Measurements from ENCODE around the gene EBF4.

The EBF4 gene

GRCh38 chr20:2738331-2739041, 45.9 kb downstream of the EBF4 start:
- H3K4ac ChIP-seq (ENCODE audit: low read depth, low read length): no peak overlapping the region
- H2AK5ac ChIP-seq (ENCODE audit: low read length): no peak overlapping the region
- H3K27ac ChIP-seq (ENCODE audit: low read depth, low read length): no peak overlapping the region
- H3K79me2 ChIP-seq (ENCODE audit: control insufficient read depth, insufficient read depth, low read length): no peaks in the 10 kb centered on the region
- H2BK15ac ChIP-seq (replicated peaks; ENCODE audit: low read depth): no peak overlapping the region
- H4K5ac ChIP-seq (ENCODE audit: low read length): no peak overlapping the region
- no peak for DNase-seq
- H3K23ac ChIP-seq (ENCODE audit: low read length): no peak overlapping the region
- H3K9ac ChIP-seq (ENCODE audit: low read length): no peak overlapping the region
- no peak overlapping the region for H3K18ac ChIP-seq (ENCODE audit: low read length)
- H3K56ac ChIP-seq (ENCODE audit: low read length): no peak overlapping the region
- H3K4me3 ChIP-seq (ENCODE audit: low read length): no peak overlapping the region
- no peaks in the 10 kb centered on the region for H3K79me1 ChIP-seq (ENCODE audit: low read length)
- no peak overlapping the region for H2BK5ac ChIP-seq (ENCODE audit: low read length)
- H3K36me3 ChIP-seq (ENCODE audit: control insufficient read depth, insufficient read depth, low read length): no peaks in the 10 kb centered on the region
- H3K4me2 ChIP-seq (ENCODE audit: low read length): no peak overlapping the region
- no peaks in the 10 kb centered on the region for H3K4me1 ChIP-seq (ENCODE audit: control insufficient read depth, low read depth, low read length)
- H3K27me3 ChIP-seq (ENCODE audit: insufficient read depth, low read length, poor library complexity): no peaks in the 10 kb centered on the region
- H4K8ac ChIP-seq (ENCODE audit: low read depth, low read length): no peak overlapping the region
- WGBS (ENCODE audit: extremely low coverage, insufficient coverage, low lambda C conversion rate): no CpG with 5 or more reads among the region's 8 CpGs
- no peak overlapping the region for H2BK120ac ChIP-seq (ENCODE audit: low read depth, low read length)

- Histone ChIP-seq H3K79me2 (ENCODE audit: control insufficient read depth, insufficient read depth, low read length) (no peaks in the 10 kb centered on the region), H3K27me3 (ENCODE audit: insufficient read depth, low read length, poor library complexity) (no peaks in the 10 kb centered on the region)
- no CpG with 5 or more reads among the region's 8 CpGs for WGBS (ENCODE audit: extremely low coverage, insufficient coverage, low lambda C conversion rate)
Measured at GRCh38 chr20:2739042-2739398, 46.4 kb downstream of the EBF4 start.

GRCh38 chr20:2740702-2741101, 48.1 kb downstream of the EBF4 start:
- no peak overlapping the region for H3K9ac ChIP-seq (ENCODE audit: low read length)
- H3K4ac ChIP-seq (ENCODE audit: low read depth, low read length): no peak overlapping the region
- no peak overlapping the region for H3K4me3 ChIP-seq (ENCODE audit: low read length)
- no peak overlapping the region for H3K56ac ChIP-seq (ENCODE audit: low read length)
- no peaks in the 10 kb centered on the region for H3K36me3 ChIP-seq (ENCODE audit: control insufficient read depth, insufficient read depth, low read length)
- WGBS (ENCODE audit: extremely low coverage, insufficient coverage, low lambda C conversion rate): no CpG with 5 or more reads among the region's 6 CpGs
- H2BK15ac ChIP-seq (replicated peaks; ENCODE audit: low read depth): no peak overlapping the region
- no peak overlapping the region for H3K18ac ChIP-seq (ENCODE audit: low read length)
- no peak overlapping the region for H4K8ac ChIP-seq (ENCODE audit: low read depth, low read length)
- H2BK5ac ChIP-seq (ENCODE audit: low read length): no peak overlapping the region
- H3K4me1 ChIP-seq (ENCODE audit: control insufficient read depth, low read depth, low read length): no peaks in the 10 kb centered on the region
- H3K4me2 ChIP-seq (ENCODE audit: low read length): no peak overlapping the region
- H3K23ac ChIP-seq (ENCODE audit: low read length): no peak overlapping the region
- no peaks in the 10 kb centered on the region for H3K79me1 ChIP-seq (ENCODE audit: low read length)
- no peak for DNase-seq
- no peak overlapping the region for H2AK5ac ChIP-seq (ENCODE audit: low read length)
- H3K27ac ChIP-seq (ENCODE audit: low read depth, low read length): no peak overlapping the region
- H3K27me3 ChIP-seq (ENCODE audit: insufficient read depth, low read length, poor library complexity): no peaks in the 10 kb centered on the region
- H3K79me2 ChIP-seq (ENCODE audit: control insufficient read depth, insufficient read depth, low read length): no peaks in the 10 kb centered on the region
- H2BK120ac ChIP-seq (ENCODE audit: low read depth, low read length): no peak overlapping the region
- no peak overlapping the region for H4K5ac ChIP-seq (ENCODE audit: low read length)

More at GRCh38 chr20:2739042-2739398, 46.4 kb downstream of the EBF4 start:
- H2AK5ac ChIP-seq (ENCODE audit: low read length): no peak overlapping the region
- no peak overlapping the region for H2BK5ac ChIP-seq (ENCODE audit: low read length)
- no peaks in the 10 kb centered on the region for H3K79me1 ChIP-seq (ENCODE audit: low read length)
- no peaks in the 10 kb centered on the region for H3K36me3 ChIP-seq (ENCODE audit: control insufficient read depth, insufficient read depth, low read length)
- no peak overlapping the region for H3K9ac ChIP-seq (ENCODE audit: low read length)
- H3K4me1 ChIP-seq (ENCODE audit: control insufficient read depth, low read depth, low read length): no peaks in the 10 kb centered on the region
- H3K27ac ChIP-seq (ENCODE audit: low read depth, low read length): no peak overlapping the region
- H4K8ac ChIP-seq (ENCODE audit: low read depth, low read length): no peak overlapping the region
- H3K23ac ChIP-seq (ENCODE audit: low read length): no peak overlapping the region
- H4K5ac ChIP-seq (ENCODE audit: low read length): no peak overlapping the region
- H3K4me3 ChIP-seq (ENCODE audit: low read length): no peak overlapping the region
- no peak overlapping the region for H3K4ac ChIP-seq (ENCODE audit: low read depth, low read length)
- no peak overlapping the region for H2BK15ac ChIP-seq (replicated peaks; ENCODE audit: low read depth)
- H2BK120ac ChIP-seq (ENCODE audit: low read depth, low read length): no peak overlapping the region
- no peak overlapping the region for H3K18ac ChIP-seq (ENCODE audit: low read length)
- no peak for DNase-seq
- H3K56ac ChIP-seq (ENCODE audit: low read length): no peak overlapping the region
- no peak overlapping the region for H3K4me2 ChIP-seq (ENCODE audit: low read length)

- Histone ChIP-seq H3K27ac (ENCODE audit: low read depth, low read length) (no peak overlapping the region), H3K27me3 (ENCODE audit: insufficient read depth, low read length, poor library complexity) (no peaks in the 10 kb centered on the region), H3K36me3 (ENCODE audit: control insufficient read depth, insufficient read depth, low read length) (no peaks in the 10 kb centered on the region), H3K4me3 (ENCODE audit: low read length) (no peak overlapping the region), H2AK5ac (ENCODE audit: low read length) (no peak overlapping the region), H2BK15ac (replicated peaks; ENCODE audit: low read depth) (no peak overlapping the region), H3K4ac (ENCODE audit: low read depth, low read length) (no peak overlapping the region), H3K56ac (ENCODE audit: low read length) (no peak overlapping the region), H4K5ac (ENCODE audit: low read length) (no peak overlapping the region), H2BK5ac (ENCODE audit: low read length) (no peak overlapping the region), H3K23ac (ENCODE audit: low read length) (no peak overlapping the region), H3K18ac (ENCODE audit: low read length) (no peak overlapping the region), H3K4me2 (ENCODE audit: low read length) (no peak overlapping the region), H4K8ac (ENCODE audit: low read depth, low read length) (no peak overlapping the region), H3K79me1 (ENCODE audit: low read length) (no peaks in the 10 kb centered on the region), H2BK120ac (ENCODE audit: low read depth, low read length) (no peak overlapping the region), H3K79me2 (ENCODE audit: control insufficient read depth, insufficient read depth, low read length) (no peaks in the 10 kb centered on the region), H3K4me1 (ENCODE audit: control insufficient read depth, low read depth, low read length) (no peaks in the 10 kb centered on the region), H3K9ac (ENCODE audit: low read length) (no peak overlapping the region)
- WGBS (ENCODE audit: extremely low coverage, insufficient coverage, low lambda C conversion rate): no CpG with 5 or more reads among the region's 3 CpGs
- DNase-seq: no peak
Measured at GRCh38 chr20:2741463-2741862, 48.9 kb downstream of the EBF4 start.

GRCh38 chr20:2741881-2742280, 49.3 kb downstream of the EBF4 start:
- H3K4me2 ChIP-seq (ENCODE audit: low read length): no peak overlapping the region
- WGBS (ENCODE audit: extremely low coverage, insufficient coverage, low lambda C conversion rate): no CpG with 5 or more reads among the region's 7 CpGs

DNA sequence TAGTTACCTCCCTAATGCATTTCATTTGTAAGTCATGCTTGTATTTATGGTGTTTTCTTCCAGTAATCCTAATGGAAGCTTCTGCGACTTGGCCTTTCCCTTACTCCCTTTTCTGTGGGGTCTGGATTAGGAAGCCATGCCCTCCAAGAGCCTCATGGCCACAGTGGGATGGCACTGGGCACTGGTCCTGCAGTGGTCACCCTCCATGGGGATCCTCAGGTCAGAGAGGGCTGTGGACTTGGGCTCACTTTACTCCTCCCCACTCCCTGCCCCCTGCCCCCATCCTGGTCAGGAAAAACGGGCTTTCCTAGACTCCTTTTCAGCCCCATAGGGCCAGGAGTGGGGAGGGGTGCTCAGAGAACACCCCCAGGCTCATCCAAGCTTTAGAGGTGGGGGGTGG, 49.9 kb downstream of the EBF4 start:
- H2BK5ac ChIP-seq (ENCODE audit: low read length): no peak overlapping the region
- H2BK15ac ChIP-seq (replicated peaks; ENCODE audit: low read depth): no peak overlapping the region
- no peak overlapping the region for H4K8ac ChIP-seq (ENCODE audit: low read depth, low read length)
- no peak overlapping the region for H2BK120ac ChIP-seq (ENCODE audit: low read depth, low read length)
- H3K23ac ChIP-seq (ENCODE audit: low read length): no peak overlapping the region
- H3K4me3 ChIP-seq (ENCODE audit: low read length): no peak overlapping the region
- H3K36me3 ChIP-seq (ENCODE audit: control insufficient read depth, insufficient read depth, low read length): no peaks in the 10 kb centered on the region
- no peaks in the 10 kb centered on the region for H3K27me3 ChIP-seq (ENCODE audit: insufficient read depth, low read length, poor library complexity)
- H3K4me2 ChIP-seq (ENCODE audit: low read length): no peak overlapping the region
- no peak overlapping the region for H2AK5ac ChIP-seq (ENCODE audit: low read length)
- no CpG with 5 or more reads among the region's 2 CpGs for WGBS (ENCODE audit: extremely low coverage, insufficient coverage, low lambda C conversion rate)
- H4K5ac ChIP-seq (ENCODE audit: low read length): no peak overlapping the region
- H3K9ac ChIP-seq (ENCODE audit: low read length): no peak overlapping the region
- H3K4me1 ChIP-seq (ENCODE audit: control insufficient read depth, low read depth, low read length): no peaks in the 10 kb centered on the region
- no peaks in the 10 kb centered on the region for H3K79me2 ChIP-seq (ENCODE audit: control insufficient read depth, insufficient read depth, low read length)
- H3K56ac ChIP-seq (ENCODE audit: low read length): no peak overlapping the region
- H3K79me1 ChIP-seq (ENCODE audit: low read length): no peaks in the 10 kb centered on the region
- no peak overlapping the region for H3K18ac ChIP-seq (ENCODE audit: low read length)
- no peak for DNase-seq
- H3K27ac ChIP-seq (ENCODE audit: low read depth, low read length): no peak overlapping the region
- no peak overlapping the region for H3K4ac ChIP-seq (ENCODE audit: low read depth, low read length)

More at GRCh38 chr20:2741881-2742280, 49.3 kb downstream of the EBF4 start:
- Histone ChIP-seq H2BK120ac (ENCODE audit: low read depth, low read length) (no peak overlapping the region), H2AK5ac (ENCODE audit: low read length) (no peak overlapping the region), H3K27me3 (ENCODE audit: insufficient read depth, low read length, poor library complexity) (no peaks in the 10 kb centered on the region), H3K79me1 (ENCODE audit: low read length) (no peaks in the 10 kb centered on the region), H3K9ac (ENCODE audit: low read length) (no peak overlapping the region), H2BK5ac (ENCODE audit: low read length) (no peak overlapping the region), H3K4me1 (ENCODE audit: control insufficient read depth, low read depth, low read length) (no peaks in the 10 kb centered on the region), H3K27ac (ENCODE audit: low read depth, low read length) (no peak overlapping the region), H3K36me3 (ENCODE audit: control insufficient read depth, insufficient read depth, low read length) (no peaks in the 10 kb centered on the region), H2BK15ac (replicated peaks; ENCODE audit: low read depth) (no peak overlapping the region), H4K8ac (ENCODE audit: low read depth, low read length) (no peak overlapping the region), H3K56ac (ENCODE audit: low read length) (no peak overlapping the region), H3K18ac (ENCODE audit: low read length) (no peak overlapping the region), H3K23ac (ENCODE audit: low read length) (no peak overlapping the region), H3K79me2 (ENCODE audit: control insufficient read depth, insufficient read depth, low read length) (no peaks in the 10 kb centered on the region), H4K5ac (ENCODE audit: low read length) (no peak overlapping the region), H3K4me3 (ENCODE audit: low read length) (no peak overlapping the region), H3K4ac (ENCODE audit: low read depth, low read length) (no peak overlapping the region)
- DNase-seq: no peak
